ENCODE measurements around the gene LRRK2. TPM values are rescaled to one million over a fixed set of nuclear protein-coding genes. Genes with fewer than 3 reads are reported as not detected.
"Not testable (repeated sequence)": the region's sequence is repeated elsewhere in the genome, so short reads cannot be mapped to it uniquely, and the experiment has no call there.

The LRRK2 gene
- total RNA-seq, 1 donor from 2014 or later: 0.26 TPM

DNA sequence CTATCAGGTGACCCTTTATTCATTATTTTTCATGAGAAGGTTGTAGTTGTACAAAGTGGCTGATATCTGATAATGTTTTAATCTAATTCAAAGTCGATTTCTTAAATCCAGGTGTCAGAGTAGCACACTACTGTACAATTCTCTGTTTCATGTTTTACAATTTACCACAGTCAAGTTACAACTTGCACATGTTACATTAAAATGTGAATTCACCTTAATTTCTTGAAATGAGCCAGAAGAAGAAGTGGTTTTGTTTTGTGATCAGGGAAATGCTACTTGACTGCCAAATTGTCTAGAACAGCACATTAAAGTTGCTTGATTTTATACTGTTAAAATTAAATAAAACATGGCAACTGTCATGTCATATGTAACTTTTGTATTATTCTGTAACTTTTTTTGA lies 23.2 kb downstream of the LRRK2 start:
- DNase-seq (ENCODE audit: low read depth in 2 of 2): no peak

DNA sequence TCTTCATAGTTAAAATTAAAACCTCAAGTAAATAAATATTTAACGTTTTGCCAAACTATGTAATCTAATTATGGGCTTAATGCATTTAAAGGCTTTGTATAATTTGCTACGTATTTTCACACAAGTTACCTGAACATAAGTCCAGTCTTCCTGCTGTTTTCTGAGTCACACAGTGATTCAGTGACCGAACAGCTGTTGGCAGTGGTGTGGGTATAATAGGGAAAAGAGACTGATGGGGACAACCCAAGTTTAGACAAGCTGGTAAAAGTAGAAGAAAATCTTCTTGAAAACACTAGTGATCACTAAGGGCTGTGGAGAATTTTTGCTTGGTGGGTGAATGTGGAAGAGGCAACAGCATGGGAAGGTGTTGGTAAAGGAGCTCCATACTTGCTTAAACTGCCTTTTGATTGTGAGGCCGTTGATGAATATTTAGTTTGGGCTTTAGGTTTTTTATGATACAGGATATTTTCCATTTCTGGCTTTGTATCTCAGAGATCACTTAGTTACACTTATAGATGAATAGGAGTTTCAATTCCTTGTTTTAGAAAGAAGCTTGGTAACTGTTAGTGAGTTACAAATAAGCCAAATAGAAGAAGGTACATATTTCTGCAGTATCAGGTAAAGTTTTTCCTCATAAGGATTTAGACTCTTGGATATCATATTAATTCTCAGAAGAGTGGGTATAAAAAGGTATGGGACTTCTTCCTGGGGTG lies 23.9 kb downstream of the LRRK2 start:
- DNase-seq (ENCODE audit: low read depth in 2 of 2): no peak

DNA sequence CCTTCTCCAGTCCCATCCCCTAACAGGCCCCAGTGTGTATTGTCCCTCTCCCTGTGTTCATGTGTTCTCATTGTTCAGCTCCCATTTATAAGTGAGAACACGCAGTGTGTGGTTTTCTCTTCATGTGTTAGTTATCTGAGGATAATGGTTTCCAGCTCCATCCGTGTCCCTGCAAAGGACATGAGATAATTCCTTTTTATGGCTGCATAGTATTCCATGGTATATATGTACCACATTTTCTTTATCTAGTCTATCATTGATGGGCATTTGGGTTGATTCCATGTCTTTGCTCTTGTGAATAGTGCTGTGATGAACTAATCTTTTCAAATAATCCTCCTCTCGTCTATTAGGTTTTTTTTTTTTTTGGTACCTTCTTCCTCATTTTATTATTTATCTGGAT lies 25.9 kb downstream of the LRRK2 start:
- not testable (repeated sequence) for DNase-seq (ENCODE audit: low read depth in 2 of 2)

DNA sequence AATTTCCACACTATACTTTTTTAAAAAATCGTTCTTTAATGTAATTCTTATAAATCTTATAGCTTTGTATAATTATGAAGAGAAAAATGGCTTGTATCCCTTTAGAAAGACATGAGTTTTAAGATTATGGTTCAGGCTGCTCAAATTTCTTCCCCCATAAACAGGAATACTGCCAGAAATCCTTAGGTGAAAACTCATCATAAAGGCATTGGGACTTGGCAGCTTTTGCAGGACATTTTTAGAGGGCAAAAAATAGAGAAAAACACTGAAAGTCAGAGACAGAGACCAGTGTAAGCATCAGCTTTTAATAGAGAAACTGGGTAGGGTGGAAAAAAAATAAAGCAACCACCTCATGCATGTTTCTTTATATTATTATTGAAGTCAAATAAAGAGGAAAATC lies 29.1 kb downstream of the LRRK2 start:
- no peak for DNase-seq (ENCODE audit: low read depth in 2 of 2)

DNA sequence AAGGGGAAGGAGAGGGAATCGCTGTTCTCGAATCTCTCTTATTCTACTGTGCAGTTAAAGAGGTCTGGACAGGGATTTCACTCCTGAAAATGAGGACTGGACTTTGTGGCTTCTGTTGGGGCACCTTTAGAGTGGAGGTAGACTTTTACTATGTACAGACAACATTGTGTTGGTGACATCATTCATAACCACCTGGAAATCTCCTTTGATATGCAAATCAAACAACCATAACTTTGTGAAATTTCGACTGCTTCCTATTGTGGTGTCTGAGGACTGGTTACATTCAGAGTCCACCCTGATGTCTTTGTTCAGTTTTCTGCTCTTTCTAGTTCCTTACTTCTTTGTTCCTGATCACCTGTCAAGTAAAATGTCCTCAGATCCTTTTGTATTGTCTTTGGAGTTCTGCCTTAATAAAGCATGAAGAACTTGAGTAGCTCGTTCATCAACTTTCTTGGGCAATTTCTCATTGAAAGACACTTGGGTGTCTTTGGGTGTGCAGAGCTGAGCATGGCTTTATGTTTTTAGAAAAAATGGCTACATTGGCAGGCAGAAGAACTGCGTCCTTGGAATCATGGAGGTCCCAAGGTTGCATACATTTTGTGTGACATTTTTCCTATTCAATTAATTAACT lies 29.8 kb downstream of the LRRK2 start:
- DNase-seq (ENCODE audit: low read depth in 2 of 2): no peak

DNA sequence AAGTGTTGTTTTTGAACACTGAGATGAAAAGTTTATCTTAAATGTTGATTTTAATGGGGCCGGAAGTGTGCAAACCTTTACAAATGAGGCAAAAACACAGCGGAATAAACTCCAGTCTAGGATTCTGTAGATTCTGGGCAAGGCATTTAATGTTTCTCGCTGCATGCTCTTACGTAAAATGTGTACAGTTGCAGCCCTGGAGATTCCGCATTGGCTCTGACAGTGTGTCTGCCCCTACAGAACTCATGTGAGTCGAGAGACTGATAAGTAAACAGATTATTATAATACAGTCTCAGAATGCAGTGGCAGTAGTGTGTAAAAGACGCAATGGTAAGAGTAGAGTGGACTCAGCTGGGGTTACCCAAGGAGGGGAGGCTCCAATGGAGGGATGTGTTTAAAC lies 33.6 kb downstream of the LRRK2 start:
- no peak for DNase-seq (ENCODE audit: low read depth in 2 of 2)

DNA sequence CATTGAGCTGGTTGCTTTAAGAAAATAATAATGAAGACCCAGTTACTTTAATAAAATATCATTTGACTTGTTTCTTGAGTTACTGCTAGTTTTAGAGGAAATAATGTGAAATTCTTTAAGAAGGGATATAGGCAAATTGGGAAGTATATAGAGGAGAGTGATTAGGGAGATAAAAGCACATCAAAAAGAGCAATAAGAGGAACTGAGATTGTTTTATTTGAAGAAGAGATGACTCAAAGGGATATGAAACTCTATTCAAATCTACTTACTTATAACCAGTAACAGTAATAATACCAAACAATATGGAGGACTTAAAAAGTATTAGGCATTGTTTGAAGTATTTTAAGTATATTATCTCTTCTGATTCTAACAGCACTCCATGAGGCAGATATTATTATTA lies 37.1 kb downstream of the LRRK2 start:
- no peak for DNase-seq (ENCODE audit: low read depth in 2 of 2)

DNA sequence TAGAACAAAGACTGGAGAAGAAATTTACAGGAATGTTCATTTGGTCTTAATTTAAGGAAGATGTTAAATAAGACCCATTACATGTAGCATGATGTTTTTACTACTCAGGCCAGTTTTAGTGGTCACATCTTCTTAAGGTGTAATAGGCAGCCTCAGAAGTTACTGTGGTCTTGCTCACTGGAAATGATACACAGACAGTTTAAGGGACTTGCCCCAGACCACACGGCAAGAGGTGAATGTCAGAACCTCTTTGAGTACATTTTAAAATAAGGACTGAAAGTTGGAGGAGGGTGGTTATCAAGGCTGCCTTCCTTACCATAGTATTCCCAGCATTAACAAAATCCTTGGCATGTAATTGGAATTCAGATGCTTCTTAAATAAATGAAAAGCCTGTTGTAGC lies 37.9 kb downstream of the LRRK2 start:
- DNase-seq (ENCODE audit: low read depth in 2 of 2): no peak

DNA sequence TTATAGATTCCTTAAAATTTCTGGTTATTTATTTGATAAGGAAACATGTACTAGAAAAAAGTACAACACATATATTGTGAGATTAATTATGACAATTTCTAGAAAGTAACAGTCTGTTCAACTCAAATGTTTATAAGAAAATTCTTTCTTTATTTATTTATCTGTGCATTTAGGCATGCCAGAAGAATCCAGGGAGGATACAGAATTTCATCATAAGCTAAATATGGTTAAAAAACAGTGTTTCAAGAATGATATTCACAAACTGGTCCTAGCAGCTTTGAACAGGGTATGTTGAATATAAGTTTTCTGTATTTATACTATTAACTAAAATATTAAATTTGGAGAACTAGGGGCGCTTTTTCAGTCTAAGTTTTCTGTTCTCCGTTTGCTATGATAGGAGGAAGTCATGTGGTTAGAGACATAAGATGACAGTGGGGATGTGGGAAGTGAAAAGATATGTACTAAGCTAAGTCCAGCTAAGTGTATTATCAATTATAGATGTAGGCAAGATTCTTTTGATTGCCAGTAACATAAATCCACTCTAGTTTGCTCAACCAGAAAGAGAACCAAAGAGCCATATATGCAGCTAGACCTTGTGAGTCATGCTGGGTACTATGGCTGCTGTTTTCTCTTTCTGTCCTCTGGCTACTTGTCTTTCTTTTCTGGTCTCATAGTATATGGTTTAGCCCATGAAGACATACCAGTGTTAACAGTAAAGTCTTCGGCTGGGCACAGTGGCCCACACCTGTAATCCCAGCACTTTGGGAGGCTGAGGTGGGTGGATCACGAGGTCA lies 39.0 kb downstream of the LRRK2 start:
- no peak for DNase-seq (ENCODE audit: low read depth in 2 of 2)

DNA sequence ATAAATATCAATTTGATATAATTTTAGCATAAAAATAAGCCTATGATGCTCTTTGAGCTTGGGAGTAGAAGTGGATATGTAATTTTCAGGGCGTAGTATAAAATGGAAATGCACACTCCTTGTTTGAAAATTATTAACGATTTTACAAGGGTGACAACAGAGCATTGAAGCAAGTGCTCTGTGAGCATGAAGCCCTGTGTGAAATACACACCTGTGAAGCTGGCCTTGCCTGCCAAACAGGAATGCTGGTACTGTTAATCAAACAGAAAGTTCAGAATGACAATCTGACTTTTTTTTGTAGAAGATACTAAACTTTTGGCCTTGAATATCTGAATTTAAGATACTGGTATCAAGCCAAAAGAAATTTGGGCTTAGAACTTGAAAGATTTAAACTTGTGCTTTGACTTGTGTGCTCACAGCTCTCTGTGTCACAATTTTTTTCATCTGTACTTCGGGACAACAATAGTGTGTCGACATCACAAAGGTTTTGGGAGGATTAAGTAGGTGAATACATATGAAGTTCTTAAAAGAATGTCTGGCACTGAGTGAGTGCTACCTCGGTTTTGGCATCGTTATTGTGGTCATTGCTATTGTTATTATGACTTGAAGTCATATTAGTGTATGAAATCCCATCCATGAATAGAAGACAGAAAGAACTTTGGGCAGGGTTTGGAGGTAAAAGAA lies 47.3 kb downstream of the LRRK2 start:
- no peak for DNase-seq (ENCODE audit: low read depth in 2 of 2)

DNA sequence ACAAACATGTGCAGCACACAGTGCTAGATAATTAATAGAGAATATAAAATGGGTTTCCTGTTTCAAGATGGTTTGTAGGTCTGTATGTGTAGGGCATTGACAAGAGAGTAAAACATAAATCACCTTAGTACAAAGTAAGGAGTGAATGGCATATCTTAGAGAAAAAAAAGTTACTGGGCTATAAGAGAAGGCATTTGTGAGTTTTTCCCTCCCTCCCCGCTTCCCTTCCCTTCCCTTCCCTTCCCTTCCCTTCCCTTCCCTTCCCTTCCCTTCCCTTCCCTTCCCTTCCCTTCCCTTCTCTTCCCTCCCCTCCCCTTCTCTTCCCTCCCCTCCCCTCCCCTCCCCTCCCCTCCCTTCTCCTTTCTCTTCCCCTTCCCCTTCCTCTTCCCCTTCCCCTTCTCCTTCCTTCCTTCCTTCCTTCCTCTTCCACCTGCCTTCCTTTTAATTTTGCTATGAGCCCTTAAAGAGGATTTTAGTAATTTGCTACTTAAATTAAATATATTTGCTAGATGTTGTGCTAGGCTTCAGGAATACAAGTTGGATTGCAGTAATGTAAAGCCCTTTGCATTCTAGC lies 57.1 kb downstream of the LRRK2 start:
- no peak for DNase-seq (ENCODE audit: low read depth in 2 of 2)

DNA sequence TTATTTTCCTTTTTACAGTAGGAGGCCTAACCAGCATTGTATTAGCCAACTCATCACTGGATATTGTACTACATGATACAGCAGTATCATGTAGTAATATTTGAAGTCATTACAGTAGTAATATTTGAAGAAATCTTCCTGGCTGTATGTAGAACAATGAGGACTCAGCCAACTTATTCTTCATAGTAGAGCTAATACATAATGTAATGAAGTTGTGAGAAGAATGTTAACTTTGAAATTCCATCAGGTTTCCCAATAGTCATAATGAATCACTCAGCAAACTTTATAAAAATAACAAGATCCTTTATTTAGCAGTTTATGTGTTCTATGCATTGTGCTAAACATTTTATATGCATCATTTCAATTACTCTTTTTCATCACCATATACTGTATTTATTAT lies 61.8 kb downstream of the LRRK2 start:
- DNase-seq (ENCODE audit: low read depth in 2 of 2): no peak

DNA sequence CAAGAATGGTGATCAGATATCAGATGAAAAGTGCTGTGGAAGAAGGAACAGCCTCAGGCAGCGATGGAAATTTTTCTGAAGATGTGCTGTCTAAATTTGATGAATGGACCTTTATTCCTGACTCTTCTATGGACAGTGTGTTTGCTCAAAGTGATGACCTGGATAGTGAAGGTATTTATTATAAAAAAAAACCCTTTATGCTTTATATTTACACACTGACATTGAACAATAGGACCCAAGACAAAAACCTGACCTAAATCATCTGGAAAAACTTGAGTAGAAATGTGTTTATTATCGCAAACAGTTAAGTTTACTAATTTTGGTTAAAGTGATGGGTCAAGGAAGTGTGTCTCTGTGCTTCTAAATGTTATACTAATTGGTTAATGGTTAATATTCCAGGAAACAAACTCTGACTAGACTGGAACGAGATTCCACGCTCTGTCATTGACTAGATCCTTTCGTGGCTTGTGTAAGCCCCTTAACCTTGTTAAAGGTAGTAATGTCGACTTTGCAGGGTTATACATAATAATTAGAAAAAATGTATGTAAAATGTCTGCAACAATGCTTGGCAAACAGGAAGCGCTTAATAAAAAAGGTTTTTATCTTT lies 62.7 kb downstream of the LRRK2 start:
- DNase-seq (ENCODE audit: low read depth in 2 of 2): no peak

DNA sequence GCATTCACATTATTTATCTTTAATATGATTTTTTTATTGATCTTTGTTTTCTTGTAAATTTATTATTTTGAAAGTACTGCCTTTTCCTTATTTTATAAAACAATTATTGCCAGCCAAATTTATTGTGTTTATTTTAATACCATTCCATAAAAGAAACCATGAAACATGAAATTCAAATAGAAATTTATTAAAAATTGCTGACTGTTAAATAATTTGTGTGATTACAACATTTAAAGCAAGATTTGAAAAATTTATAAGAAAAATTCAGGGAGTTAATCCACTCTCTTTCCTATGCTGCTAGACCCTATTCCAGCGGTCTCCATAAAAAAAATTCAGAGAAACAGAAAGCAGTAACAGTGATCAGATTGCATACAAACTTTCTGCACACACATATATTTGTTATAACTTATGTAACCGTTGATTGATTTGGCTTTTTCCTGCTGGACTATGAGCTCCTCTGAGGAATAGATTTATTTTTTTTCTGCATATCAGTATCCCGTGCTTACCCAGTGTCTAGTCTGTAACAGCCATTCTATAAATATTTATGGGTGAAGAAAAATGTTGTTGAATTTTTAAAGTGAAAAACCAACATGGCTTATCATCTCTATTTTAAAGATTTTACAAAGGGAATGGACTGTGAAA lies 68.1 kb downstream of the LRRK2 start:
- no peak for DNase-seq (ENCODE audit: low read depth in 2 of 2)

DNA sequence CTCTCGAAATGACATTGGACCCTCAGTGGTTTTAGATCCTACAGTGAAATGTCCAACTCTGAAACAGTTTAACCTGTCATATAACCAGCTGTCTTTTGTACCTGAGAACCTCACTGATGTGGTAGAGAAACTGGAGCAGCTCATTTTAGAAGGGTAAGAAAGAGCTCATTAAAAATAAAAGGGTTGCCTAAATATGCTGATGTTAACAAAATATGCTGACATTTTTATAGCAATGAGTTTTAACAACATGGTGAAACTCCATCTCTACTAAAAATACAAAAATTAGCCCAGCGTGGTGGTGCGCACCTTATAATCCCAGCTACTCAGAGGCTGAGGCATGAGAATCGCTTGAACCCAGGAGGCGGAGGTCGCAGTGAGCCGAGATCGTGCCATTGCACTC lies 73.5 kb downstream of the LRRK2 start:
- no peak for DNase-seq (ENCODE audit: low read depth in 2 of 2)

DNA sequence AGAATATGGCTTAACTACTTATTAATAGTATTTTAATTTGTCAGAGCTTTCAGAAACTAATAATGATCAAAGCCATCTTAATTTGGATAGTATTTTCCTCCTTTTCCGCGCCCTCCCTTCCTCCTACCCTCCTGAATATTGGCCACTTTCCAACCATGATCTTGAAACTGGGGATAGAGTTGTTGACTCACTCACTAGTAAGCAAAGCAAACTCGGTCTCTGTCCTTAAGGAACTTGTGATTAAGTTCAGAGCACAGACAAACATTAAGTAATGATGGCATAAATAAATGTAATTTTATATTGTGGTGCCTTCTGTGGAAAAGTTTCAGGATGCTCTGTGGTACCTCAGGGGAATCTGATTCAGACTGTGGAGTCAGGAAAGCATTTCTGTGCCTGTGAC lies 75.7 kb downstream of the LRRK2 start:
- DNase-seq (ENCODE audit: low read depth in 2 of 2): no peak

DNA sequence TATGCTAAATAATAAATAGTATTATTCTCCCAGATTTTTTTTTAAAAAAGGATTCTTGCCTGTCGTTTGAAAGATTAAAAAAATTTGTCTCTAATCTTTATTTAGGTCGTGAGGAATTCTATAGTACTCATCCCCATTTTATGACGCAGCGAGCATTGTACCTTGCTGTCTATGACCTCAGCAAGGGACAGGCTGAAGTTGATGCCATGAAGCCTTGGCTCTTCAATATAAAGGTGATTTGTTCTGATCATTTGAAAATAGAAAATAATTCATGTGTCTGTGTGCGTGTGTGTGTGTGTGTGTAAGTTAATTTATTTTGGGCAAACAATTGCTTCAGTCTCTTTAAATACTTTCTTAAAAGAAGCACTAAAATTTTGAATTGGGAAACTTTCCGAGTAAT lies 84.2 kb downstream of the LRRK2 start:
- DNase-seq (ENCODE audit: low read depth in 2 of 2): no peak

DNA sequence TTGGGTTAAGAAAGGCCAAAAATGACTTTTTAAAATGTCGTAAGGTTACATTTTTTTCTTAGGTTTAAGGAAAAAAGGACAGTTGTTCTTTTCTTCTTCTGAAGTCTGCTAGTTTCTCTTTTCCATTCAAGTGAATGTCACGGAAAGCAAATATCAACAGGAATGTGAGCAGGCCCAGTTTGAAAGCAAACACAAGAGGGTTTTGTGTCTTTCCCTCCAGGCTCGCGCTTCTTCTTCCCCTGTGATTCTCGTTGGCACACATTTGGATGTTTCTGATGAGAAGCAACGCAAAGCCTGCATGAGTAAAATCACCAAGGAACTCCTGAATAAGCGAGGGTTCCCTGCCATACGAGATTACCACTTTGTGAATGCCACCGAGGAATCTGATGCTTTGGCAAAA lies 85.4 kb downstream of the LRRK2 start:
- no peak for DNase-seq (ENCODE audit: low read depth in 2 of 2)

DNA sequence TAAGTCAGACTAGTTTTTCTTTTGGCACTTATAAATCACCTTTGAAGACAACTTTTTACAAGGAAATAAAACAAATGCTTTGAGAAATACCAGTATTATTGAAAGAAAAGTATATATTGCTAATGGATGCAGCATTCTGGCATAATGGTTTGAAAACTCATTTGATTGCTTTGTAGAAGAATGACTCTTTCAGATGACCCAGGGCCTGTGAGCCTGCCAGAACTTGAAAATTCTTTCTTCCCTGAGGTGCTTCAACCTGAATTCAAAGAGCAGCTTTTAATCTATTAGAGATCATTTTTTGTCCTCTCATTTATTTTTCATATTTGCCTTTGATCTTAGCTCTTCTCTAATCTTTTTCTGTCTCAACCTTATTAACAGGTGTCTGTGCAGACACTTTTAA lies 87.4 kb downstream of the LRRK2 start:
- no peak for DNase-seq (ENCODE audit: low read depth in 2 of 2)

DNA sequence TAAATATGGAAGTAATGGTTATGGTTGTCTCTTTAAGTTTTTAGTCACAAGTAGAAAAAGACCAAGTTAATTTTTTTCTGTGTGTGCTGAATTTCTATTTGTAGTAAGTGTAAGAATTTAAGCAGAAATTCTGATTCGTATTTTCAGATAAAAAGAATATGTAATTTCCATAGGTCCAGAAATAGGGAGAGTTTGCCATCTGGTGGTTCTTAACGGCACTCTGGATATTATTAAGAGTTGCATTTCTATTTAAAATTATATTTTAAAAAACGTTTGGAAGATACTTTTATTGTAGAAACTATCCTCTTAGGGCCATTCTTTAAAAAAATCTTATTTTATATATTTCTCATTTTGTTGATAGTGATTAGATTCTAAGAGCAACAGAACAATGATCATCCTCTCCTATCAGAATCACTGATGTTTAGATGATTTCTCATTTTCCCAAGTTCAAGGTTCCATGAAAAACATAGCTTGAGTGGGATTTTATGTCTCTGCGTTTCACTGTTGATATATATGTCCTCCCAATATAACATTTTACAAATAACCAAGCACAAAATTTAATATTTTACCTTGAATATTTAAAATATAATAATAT lies 88.3 kb downstream of the LRRK2 start:
- no peak for DNase-seq (ENCODE audit: low read depth in 2 of 2)

DNA sequence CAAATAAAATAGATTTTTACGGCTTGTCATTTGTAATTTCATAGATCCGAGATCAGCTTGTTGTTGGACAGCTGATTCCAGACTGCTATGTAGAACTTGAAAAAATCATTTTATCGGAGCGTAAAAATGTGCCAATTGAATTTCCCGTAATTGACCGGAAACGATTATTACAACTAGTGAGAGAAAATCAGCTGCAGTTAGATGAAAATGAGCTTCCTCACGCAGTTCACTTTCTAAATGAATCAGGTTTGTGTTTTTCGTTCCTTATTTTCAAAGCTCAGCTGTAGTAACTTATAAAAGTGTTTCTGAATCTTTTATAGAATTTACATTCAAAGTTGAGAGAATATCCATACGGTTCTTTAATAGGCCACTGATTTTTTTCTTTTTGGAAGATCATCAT lies 89.1 kb downstream of the LRRK2 start:
- no peak for DNase-seq (ENCODE audit: low read depth in 2 of 2)

Measured in dermis microvascular lymphatic vessel endothelial cell (primary cell).